ENCODE measurements around the gene NTSR2.

DNA sequence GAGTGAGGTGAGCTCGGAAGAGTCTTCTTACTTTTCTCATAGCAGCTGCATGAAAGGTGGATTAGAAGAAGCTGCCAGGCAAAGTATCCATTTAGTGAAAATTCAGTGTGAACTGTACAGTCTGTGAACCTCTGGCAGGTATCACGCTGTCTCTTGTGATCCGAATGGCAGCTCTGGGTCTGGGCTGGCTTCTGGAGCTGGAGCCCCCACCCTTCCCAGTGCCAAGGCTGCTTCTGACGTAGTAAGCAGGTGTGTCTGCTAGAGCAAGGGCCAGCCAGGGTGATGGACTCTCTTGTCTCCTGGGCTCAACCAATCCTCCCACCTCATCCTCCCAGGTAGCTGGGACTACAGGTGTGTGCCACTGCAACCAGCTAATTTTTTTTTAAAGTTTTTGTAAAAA is 14.0 kb upstream of the NTSR2 start:
- TF ChIP-seq CTCF (IDR thresholded peaks at IDR 0.05; ENCODE audit: extremely low read depth in 1 of 2, insufficient read depth in 1 of 2, low read depth in 1 of 2, low read length in 2 of 2) (no peak), MYC (IDR thresholded peaks at IDR 0.05; ENCODE audit: low read depth, low read length) (no peak), POLR2A (IDR thresholded peaks at IDR 0.05; ENCODE audit: low read depth, low read length) (no peak), FOS (IDR thresholded peaks at IDR 0.05; ENCODE audit: borderline replicate concordance, insufficient read depth, low read length) (no peak), POLR2AphosphoS5 (IDR thresholded peaks at IDR 0.05; ENCODE audit: insufficient read depth, low read depth, low read length) (no peak), JUN (IDR thresholded peaks at IDR 0.05; ENCODE audit: borderline replicate concordance, insufficient read depth, insufficient read length, low read depth) (no peak), EZH2 (IDR thresholded peaks at IDR 0.05; ENCODE audit: borderline replicate concordance, low read depth, low read length, severe bottlenecking) (no peak)
- TF ChIP-seq, protein P1, sequence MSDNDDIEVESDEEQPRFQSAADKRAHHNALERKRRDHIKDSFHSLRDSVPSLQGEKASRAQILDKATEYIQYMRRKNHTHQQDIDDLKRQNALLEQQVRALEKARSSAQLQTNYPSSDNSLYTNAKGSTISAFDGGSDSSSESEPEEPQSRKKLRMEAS (IDR thresholded peaks at IDR 0.05; ENCODE audit: insufficient read depth, insufficient read length): no peak
